B cell (primary cell): ENCODE results near the gene MRPS26.

Source experiments
- EZH2 ChIP-seq: IDR thresholded peaks from 2 replicates; pipeline ENCODE4 v1.6.1; 2012; ENCODE audit warnings: borderline replicate concordance, low read depth, mild to moderate bottlenecking, moderate library complexity, low read length; ENCODE audit not compliant: insufficient read depth, poor library complexity, severe bottlenecking
- TF ChIP-seq, protein P1 (sequence below): fragments of 200-600 bp; IDR thresholded peaks from one replicate; pipeline ENCODE4 v1.8.0; 2022; ENCODE audit warnings: antibody characterized with exemption, mild to moderate bottlenecking

DNA sequence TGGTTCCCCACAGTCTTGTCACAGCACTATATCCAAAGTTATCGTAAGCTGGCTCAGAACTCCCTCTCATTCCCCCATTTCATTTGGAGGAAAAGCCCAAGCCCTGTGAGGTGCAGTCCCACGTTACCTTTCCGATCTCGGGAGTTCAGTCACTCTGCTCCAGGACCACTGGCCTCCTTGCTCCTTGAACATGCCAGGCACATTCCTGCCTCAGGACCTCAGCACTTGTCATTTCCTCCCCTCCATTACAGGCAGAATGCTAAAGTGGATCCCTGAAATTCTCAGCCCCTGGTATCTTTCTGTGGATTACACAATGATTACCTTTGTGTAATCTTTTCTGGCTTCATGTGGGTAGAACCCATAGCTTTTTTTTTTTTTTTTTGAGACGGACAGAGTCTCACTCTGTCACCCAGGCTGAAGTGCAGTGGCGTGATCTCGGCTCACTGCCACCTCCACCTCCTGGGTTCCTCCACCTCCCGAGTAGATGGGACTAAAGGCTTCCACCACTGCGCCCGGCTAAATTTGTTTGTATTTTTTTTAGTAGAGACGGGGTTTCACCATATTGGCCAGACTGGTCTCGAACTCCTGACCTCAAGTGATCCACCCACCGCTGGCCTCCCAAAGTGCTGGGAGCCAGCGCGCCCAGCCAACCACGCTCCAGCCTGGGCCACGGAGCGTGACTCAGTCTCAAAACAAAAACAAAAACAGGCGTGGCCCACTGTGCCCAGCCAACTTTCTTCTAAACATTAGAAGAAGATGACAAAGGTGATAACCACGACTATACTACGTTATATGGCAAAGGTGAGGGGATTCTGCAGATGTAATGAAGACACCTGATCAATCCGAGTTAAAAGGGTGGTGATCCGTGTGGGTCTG lies 21.5 kb downstream of the MRPS26 start:
- TF ChIP-seq, protein P1, sequence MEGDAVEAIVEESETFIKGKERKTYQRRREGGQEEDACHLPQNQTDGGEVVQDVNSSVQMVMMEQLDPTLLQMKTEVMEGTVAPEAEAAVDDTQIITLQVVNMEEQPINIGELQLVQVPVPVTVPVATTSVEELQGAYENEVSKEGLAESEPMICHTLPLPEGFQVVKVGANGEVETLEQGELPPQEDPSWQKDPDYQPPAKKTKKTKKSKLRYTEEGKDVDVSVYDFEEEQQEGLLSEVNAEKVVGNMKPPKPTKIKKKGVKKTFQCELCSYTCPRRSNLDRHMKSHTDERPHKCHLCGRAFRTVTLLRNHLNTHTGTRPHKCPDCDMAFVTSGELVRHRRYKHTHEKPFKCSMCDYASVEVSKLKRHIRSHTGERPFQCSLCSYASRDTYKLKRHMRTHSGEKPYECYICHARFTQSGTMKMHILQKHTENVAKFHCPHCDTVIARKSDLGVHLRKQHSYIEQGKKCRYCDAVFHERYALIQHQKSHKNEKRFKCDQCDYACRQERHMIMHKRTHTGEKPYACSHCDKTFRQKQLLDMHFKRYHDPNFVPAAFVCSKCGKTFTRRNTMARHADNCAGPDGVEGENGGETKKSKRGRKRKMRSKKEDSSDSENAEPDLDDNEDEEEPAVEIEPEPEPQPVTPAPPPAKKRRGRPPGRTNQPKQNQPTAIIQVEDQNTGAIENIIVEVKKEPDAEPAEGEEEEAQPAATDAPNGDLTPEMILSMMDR = no peak
- TF ChIP-seq EZH2 = no peak
